ENCODE data around the gene CAMK1D.

Gene CAMK1D

DNA sequence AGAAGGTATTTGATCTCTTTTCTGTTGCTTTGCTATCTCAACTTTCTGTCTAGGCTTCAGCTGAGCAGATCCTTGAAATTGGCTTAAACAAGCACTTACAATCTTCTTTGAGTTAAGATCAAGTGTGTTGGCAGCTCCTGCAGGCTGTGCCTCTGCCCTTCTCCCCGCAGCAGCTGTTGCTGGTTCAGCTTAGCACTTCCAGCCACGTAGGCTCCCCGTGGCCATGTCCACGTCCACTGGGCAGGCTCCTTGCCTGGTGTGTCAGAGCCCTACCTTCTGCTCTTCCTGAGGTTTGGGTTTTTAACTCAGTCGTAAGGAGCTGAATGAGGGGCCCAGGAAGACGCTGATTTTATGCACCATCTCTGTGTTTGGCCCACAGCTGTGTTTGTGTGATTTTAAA lies 47.2 kb downstream of the CAMK1D start:
- TF ChIP-seq, protein P1, sequence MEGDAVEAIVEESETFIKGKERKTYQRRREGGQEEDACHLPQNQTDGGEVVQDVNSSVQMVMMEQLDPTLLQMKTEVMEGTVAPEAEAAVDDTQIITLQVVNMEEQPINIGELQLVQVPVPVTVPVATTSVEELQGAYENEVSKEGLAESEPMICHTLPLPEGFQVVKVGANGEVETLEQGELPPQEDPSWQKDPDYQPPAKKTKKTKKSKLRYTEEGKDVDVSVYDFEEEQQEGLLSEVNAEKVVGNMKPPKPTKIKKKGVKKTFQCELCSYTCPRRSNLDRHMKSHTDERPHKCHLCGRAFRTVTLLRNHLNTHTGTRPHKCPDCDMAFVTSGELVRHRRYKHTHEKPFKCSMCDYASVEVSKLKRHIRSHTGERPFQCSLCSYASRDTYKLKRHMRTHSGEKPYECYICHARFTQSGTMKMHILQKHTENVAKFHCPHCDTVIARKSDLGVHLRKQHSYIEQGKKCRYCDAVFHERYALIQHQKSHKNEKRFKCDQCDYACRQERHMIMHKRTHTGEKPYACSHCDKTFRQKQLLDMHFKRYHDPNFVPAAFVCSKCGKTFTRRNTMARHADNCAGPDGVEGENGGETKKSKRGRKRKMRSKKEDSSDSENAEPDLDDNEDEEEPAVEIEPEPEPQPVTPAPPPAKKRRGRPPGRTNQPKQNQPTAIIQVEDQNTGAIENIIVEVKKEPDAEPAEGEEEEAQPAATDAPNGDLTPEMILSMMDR (IDR thresholded peaks at IDR 0.05; ENCODE audit: low read depth, low read length), result no peak
- DNase-seq (ENCODE audit: extremely low read depth, low read depth), result no peak

DNA sequence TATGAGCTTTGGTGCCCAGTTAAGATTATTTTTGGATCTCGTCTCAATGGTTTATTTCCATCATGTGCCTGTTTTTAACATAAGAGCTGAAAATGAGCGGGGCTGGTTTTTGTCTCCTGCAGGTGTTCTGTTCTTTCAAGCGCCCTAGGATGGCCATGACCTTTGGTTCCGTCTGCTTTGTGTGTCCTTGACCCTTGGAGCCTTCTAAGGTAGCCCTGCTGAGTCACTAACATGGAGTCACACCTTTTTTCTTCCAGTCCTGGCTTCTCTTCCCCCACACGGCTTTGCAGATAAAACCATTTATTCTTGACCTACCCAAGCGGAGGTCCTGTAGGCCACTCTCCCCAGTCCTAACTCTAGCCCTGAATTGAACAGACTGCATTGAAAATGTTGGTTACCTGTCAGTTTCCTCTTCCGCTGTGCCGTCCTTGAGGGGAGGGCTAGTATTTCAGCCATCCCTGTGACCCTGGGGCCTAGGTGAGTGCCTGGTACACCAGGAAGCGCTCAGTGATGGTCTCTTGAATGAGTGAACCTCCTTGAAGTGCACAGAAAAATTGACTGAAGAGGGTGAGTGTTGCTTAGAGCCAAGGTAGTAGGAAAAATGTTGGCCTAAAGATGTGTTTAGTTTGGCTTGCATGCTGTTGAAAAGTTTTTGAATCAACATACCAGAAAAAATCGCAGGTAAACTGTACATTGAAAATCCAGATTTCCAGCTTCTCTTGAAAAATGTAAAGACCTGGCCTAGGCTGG lies 48.0 kb downstream of the CAMK1D start:
- TF ChIP-seq, protein P1 (IDR thresholded peaks at IDR 0.05; ENCODE audit: low read depth, low read length), result no peak
- DNase-seq (ENCODE audit: extremely low read depth, low read depth), result no peak

DNA sequence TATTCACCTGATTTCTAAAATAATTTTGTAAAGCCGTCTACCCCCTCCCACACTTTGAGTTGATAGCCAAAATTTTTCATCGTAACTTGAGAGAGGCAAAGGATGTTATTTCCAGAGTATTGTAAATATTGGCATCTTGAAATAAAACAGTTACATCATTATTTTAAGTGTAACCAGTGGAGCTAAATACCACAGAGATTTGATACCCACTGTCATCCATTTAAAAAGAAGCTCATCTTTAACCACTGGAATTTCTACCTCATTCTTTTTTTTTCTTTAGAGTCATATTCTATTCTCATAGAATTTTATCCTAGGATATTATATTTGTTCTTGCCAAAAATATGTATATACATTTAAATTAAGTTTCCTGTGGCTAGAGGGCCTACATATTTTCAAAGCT lies 48.6 kb downstream of the CAMK1D start:
- DNase-seq (ENCODE audit: extremely low read depth, low read depth), result no peak
- TF ChIP-seq, protein P1 (IDR thresholded peaks at IDR 0.05; ENCODE audit: low read depth, low read length), result no peak

DNA sequence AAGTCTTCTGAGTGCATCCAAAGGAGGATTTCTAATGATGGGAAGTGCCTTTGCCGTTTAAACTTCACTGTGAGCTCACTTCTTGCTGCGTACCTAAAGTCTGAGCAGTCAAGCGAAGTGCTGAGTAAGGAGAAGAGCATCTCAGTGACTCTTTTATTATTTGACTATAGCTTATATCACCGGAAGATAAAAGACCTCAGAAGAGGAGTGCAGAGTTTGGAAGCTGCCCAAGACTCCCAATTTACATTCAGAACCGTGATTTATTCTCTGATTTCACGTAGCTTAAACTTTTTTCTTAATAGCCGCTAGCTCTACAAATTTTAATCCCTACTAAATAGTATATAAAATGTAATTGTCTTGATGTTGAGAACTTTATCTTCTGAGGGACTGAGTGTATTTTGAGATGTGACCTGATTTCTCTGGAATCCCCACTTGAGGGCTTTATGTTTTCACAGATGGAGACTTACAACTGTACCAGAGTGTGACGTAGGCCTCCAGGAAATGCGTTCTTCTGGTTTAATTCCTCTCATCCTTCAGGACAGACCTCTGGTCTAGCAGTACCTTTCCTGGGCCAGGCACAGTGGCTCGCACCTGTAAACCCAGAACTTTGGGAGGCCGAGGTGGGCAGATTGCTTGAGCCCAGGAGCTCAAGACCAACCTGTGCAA lies 51.1 kb downstream of the CAMK1D start:
- no peak for DNase-seq (ENCODE audit: extremely low read depth, low read depth)
- TF ChIP-seq, protein P1 (IDR thresholded peaks at IDR 0.05; ENCODE audit: low read depth, low read length), result no peak

DNA sequence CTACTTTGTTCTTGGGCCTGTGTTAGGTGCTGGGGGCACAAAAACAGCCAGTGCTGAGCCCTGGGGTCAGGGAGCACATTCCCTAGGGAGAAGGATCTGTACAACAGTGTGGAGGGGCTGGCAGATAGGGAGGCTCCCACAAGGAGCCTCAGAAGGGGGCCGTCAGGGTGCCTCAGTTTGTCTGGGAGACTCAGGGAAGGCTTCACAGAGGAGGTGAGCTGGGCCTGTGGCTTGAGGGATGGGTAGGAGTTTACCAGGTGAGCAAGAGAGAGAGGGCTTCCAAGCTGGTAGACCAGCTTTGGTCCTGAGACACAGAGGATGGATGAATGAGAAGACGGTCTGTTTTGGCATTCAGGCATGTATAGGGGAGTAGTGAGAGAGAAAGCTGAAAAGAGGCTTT lies 52.1 kb downstream of the CAMK1D start:
- no peak for DNase-seq (ENCODE audit: extremely low read depth, low read depth)
- TF ChIP-seq, protein P1 (IDR thresholded peaks at IDR 0.05; ENCODE audit: low read depth, low read length), result no peak

DNA sequence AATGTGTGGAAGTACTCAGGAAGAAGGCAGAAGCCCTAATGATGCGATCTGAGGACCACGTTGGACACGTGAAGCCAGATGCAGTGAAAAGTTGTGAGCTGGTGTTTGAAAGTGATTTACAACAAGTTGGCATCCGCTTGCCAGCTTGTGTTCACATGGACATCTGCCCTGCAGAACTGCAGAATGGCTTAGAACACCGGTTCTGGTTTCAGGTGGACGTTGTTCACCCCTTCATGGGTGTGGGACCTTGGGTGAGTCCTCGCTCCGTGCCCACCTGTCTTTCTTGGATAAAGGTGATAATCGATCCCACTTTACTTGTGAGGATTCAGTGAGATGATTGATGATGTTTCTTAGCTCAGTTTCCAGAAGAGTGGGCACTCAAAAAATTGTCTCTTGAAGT lies 53.8 kb downstream of the CAMK1D start:
- no peak for DNase-seq (ENCODE audit: extremely low read depth, low read depth)
- TF ChIP-seq, protein P1 (IDR thresholded peaks at IDR 0.05; ENCODE audit: low read depth, low read length), result no peak

Data from AG09319 (cell line).